GM23338 (cell line): Measurements from ENCODE around the gene SLBP. TPM values are rescaled to one million over a fixed set of nuclear protein-coding genes. Genes with fewer than 3 reads are reported as not detected.

ENCODE experiments used
- ATAC-seq: fragments of 200-7000 bp; cut with Tn5 transposase; 3 replicates; pipeline ENCODE4 v1.9.1; 2020
- DNase-seq: peaks from one replicate; pipeline ENCODE4 v3.0.0-alpha.2; 2015; ENCODE audit warnings: low spot score
- H2AFZ ChIP-seq: fragments of 200-600 bp; sonication (generic); 2 replicates; pipeline ENCODE4 v1.8.0; 2016; ENCODE audit warnings: antibody characterized with exemption, mild to moderate bottlenecking, moderate library complexity
- H3F3A ChIP-seq: fragments of 200-600 bp; sonication (generic); replicated peaks from 2 replicates; pipeline ENCODE4 v1.8.0; 2017; ENCODE audit warnings: antibody characterized with exemption, mixed run types, low read depth
- H3K27ac ChIP-seq: fragments of 200-600 bp; sonication (generic); 2 replicates; pipeline ENCODE4 v1.6.1; 2016; ENCODE audit warnings: low read depth
- H3K27me3 ChIP-seq: fragments of 200-600 bp; sonication (generic); 2 replicates; pipeline ENCODE4 v1.8.0; 2016; ENCODE audit warnings: mild to moderate bottlenecking, mixed run types, moderate library complexity; ENCODE audit not compliant: insufficient read depth
- H3K36me3 ChIP-seq: fragments of 200-600 bp; sonication (generic); 2 replicates; pipeline ENCODE4 v1.8.0; 2016; ENCODE audit warnings: mild to moderate bottlenecking; ENCODE audit not compliant: insufficient read depth
- H3K4me1 ChIP-seq: fragments of 200-600 bp; sonication (generic); 2 replicates; pipeline ENCODE4 v1.8.0; 2016; ENCODE audit warnings: mild to moderate bottlenecking, moderate library complexity; ENCODE audit not compliant: insufficient read depth
- H3K4me2 ChIP-seq: fragments of 200-600 bp; sonication (generic); 2 replicates; pipeline ENCODE4 v1.7.1; 2017; ENCODE audit warnings: mixed run types
- H3K4me3 ChIP-seq: fragments of 200-600 bp; sonication (generic); 2 replicates; pipeline ENCODE4 v1.6.1; 2016; ENCODE audit warnings: mixed run types
- H3K79me2 ChIP-seq: fragments of 200-600 bp; sonication (generic); replicated peaks from 2 replicates; pipeline ENCODE4 v1.8.0; 2017; ENCODE audit warnings: mild to moderate bottlenecking; ENCODE audit not compliant: insufficient read depth
- H3K9me2 ChIP-seq: fragments of 200-600 bp; sonication (generic); 2 replicates; pipeline ENCODE4 v1.8.0; 2017; ENCODE audit not compliant: insufficient read depth
- H4K20me1 ChIP-seq: fragments of 200-600 bp; sonication (generic); replicated peaks from 2 replicates; pipeline ENCODE4 v1.8.0; 2017; ENCODE audit warnings: mild to moderate bottlenecking; ENCODE audit not compliant: insufficient read depth
- H3K27ac Mint-ChIP-seq: 2 replicates; pipeline ENCODE4 v1.8.0; 2020; ENCODE audit warnings: inconsistent platforms, mild to moderate bottlenecking, moderate library complexity, mixed read lengths
- H3K27me3 Mint-ChIP-seq: 3 replicates; pipeline ENCODE4 v1.8.0; 2022; ENCODE audit warnings: low read depth, mild to moderate bottlenecking, moderate library complexity, mixed read lengths, inconsistent platforms; ENCODE audit not compliant: insufficient read depth, poor library complexity
- H3K36me3 Mint-ChIP-seq: 3 replicates; pipeline ENCODE4 v1.8.0; 2021; ENCODE audit warnings: low read depth, mild to moderate bottlenecking, inconsistent platforms, moderate library complexity, mixed read lengths
- H3K4me1 Mint-ChIP-seq: 3 replicates; pipeline ENCODE4 v1.8.0; 2020; ENCODE audit warnings: mild to moderate bottlenecking, inconsistent platforms, mixed read lengths
- H3K4me3 Mint-ChIP-seq: 3 replicates; pipeline ENCODE4 v1.8.0; 2021; ENCODE audit warnings: moderate library complexity, mild to moderate bottlenecking, inconsistent platforms, mixed read lengths
- H3K9me3 Mint-ChIP-seq: 3 replicates; pipeline ENCODE4 v1.8.0; 2020; ENCODE audit warnings: moderate library complexity, mild to moderate bottlenecking, inconsistent platforms, mixed read lengths
- CREB1 ChIP-seq: fragments of 250-450 bp; sonication (Bioruptor Pico); IDR thresholded peaks from 2 replicates; pipeline ENCODE4 v1.5.0; 2020; ENCODE audit warnings: low read depth, mild to moderate bottlenecking, moderate library complexity
- EZH2 ChIP-seq: fragments of 200-600 bp; sonication (generic); IDR thresholded peaks from one replicate; pipeline ENCODE4 v1.8.0; 2017; ENCODE audit warnings: antibody characterized with exemption, mild to moderate bottlenecking, low read depth; ENCODE audit not compliant: unreplicated experiment
- JUNB ChIP-seq: IDR thresholded peaks from one replicate; pipeline ENCODE4 v1.6.1; 2016; ENCODE audit warnings: antibody characterized with exemption; ENCODE audit not compliant: unreplicated experiment
- NANOG ChIP-seq: IDR thresholded peaks from 2 replicates; pipeline ENCODE4 v1.6.1; 2016; ENCODE audit warnings: antibody characterized with exemption, borderline replicate concordance
- POLR2AphosphoS5 ChIP-seq: IDR thresholded peaks from 2 replicates; pipeline ENCODE4 v1.6.1; 2016; ENCODE audit warnings: antibody characterized with exemption, low read depth
- REST ChIP-seq: IDR thresholded peaks from one replicate; pipeline ENCODE4 v1.6.1; 2018; ENCODE audit warnings: antibody characterized with exemption; ENCODE audit not compliant: unreplicated experiment
- STAT1 ChIP-seq: IDR thresholded peaks from one replicate; pipeline ENCODE4 v1.6.1; 2016; ENCODE audit warnings: antibody characterized with exemption; ENCODE audit not compliant: unreplicated experiment
- ZNF114 ChIP-seq: fragments of 250-450 bp; sonication (Bioruptor Pico); IDR thresholded peaks from 2 replicates; pipeline ENCODE4 v1.5.0; 2020; ENCODE audit warnings: mild to moderate bottlenecking, moderate library complexity
- ZNF331 ChIP-seq: fragments of 250-450 bp; sonication (Bioruptor Pico); IDR thresholded peaks from 2 replicates; pipeline ENCODE4 v1.5.0; 2020; ENCODE audit warnings: low read depth, mild to moderate bottlenecking, moderate library complexity
- polyA plus RNA-seq: library from polyadenylated mRNA; unstranded; fragments of >200 nt; fragmentation: Nextera tagmentation; extraction: Ambion mirVana; gene quantifications from 2 replicates; pipeline ENCODE4 v1.2.1, GENCODE V29; 2016
- total RNA-seq: library from RNA; depleted of rRNA; stranded (reverse); fragments of >200 nt; shearing (Covaris generic); gene quantifications from 2 replicates; pipeline ENCODE4 v1.2.3, GENCODE V29; 2014
- TF ChIP-seq, protein P1 (sequence below): fragments of 250-450 bp; sonication (Bioruptor Pico); IDR thresholded peaks from 2 replicates; pipeline ENCODE4 v1.5.0; 2020; ENCODE audit warnings: mild to moderate bottlenecking, moderate library complexity

SLBP gene
- total and polyA plus RNA-seq, 2 experiments from 2014 or later: 54.4 to 58.6 TPM

DNA sequence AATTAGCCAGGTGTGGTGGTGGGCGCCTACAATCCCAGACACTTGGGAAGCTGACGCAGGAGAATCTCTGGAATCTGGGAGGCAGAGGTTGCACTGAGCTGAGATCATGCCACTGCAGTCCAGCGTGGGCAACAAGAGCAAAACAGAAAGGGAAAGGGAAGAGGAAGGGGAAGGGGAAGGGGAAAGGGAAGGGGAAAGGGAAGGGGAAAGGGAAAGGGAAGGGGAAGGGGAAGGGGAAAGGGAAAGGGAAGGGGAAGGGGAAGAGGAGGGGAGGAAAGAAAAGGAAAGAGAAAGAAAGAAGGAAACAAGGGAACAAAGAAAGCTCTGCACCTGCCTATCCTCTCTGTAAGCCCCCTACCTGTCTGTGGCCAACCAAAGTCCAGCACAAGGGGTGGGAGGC is 63.2 kb downstream of the SLBP start:
- no peaks in the 10 kb centered on the region for H3K79me2 ChIP-seq
- H3K27ac ChIP-seq: no peak overlapping the region
- H3K9me2 ChIP-seq: no peaks in the 10 kb centered on the region
- Mint-ChIP-seq H3K36me3 (peaks cover 4% of the 10 kb centered on the region; the same call in 2 of the 3 replicates), H3K4me1 (peaks cover 8% of the 10 kb centered on the region), H3K27ac (no peak overlapping the region), H3K9me3 (peaks cover 4% of the 10 kb centered on the region; the same call in 1 of the 3 replicates), H3K27me3 (peaks cover 6% of the 10 kb centered on the region), H3K4me3 (no peak overlapping the region)
- no peak for ATAC-seq
- H3K4me2 ChIP-seq: no peak overlapping the region
- no peaks in the 10 kb centered on the region for H3K4me1 ChIP-seq
- H3K27me3 ChIP-seq: no peaks in the 10 kb centered on the region
- no peak overlapping the region for H2AFZ ChIP-seq
- no peaks in the 10 kb centered on the region for H3K36me3 ChIP-seq
- H4K20me1 ChIP-seq: no peaks in the 10 kb centered on the region
- DNase-seq: no peak
- TF ChIP-seq, protein P1, sequence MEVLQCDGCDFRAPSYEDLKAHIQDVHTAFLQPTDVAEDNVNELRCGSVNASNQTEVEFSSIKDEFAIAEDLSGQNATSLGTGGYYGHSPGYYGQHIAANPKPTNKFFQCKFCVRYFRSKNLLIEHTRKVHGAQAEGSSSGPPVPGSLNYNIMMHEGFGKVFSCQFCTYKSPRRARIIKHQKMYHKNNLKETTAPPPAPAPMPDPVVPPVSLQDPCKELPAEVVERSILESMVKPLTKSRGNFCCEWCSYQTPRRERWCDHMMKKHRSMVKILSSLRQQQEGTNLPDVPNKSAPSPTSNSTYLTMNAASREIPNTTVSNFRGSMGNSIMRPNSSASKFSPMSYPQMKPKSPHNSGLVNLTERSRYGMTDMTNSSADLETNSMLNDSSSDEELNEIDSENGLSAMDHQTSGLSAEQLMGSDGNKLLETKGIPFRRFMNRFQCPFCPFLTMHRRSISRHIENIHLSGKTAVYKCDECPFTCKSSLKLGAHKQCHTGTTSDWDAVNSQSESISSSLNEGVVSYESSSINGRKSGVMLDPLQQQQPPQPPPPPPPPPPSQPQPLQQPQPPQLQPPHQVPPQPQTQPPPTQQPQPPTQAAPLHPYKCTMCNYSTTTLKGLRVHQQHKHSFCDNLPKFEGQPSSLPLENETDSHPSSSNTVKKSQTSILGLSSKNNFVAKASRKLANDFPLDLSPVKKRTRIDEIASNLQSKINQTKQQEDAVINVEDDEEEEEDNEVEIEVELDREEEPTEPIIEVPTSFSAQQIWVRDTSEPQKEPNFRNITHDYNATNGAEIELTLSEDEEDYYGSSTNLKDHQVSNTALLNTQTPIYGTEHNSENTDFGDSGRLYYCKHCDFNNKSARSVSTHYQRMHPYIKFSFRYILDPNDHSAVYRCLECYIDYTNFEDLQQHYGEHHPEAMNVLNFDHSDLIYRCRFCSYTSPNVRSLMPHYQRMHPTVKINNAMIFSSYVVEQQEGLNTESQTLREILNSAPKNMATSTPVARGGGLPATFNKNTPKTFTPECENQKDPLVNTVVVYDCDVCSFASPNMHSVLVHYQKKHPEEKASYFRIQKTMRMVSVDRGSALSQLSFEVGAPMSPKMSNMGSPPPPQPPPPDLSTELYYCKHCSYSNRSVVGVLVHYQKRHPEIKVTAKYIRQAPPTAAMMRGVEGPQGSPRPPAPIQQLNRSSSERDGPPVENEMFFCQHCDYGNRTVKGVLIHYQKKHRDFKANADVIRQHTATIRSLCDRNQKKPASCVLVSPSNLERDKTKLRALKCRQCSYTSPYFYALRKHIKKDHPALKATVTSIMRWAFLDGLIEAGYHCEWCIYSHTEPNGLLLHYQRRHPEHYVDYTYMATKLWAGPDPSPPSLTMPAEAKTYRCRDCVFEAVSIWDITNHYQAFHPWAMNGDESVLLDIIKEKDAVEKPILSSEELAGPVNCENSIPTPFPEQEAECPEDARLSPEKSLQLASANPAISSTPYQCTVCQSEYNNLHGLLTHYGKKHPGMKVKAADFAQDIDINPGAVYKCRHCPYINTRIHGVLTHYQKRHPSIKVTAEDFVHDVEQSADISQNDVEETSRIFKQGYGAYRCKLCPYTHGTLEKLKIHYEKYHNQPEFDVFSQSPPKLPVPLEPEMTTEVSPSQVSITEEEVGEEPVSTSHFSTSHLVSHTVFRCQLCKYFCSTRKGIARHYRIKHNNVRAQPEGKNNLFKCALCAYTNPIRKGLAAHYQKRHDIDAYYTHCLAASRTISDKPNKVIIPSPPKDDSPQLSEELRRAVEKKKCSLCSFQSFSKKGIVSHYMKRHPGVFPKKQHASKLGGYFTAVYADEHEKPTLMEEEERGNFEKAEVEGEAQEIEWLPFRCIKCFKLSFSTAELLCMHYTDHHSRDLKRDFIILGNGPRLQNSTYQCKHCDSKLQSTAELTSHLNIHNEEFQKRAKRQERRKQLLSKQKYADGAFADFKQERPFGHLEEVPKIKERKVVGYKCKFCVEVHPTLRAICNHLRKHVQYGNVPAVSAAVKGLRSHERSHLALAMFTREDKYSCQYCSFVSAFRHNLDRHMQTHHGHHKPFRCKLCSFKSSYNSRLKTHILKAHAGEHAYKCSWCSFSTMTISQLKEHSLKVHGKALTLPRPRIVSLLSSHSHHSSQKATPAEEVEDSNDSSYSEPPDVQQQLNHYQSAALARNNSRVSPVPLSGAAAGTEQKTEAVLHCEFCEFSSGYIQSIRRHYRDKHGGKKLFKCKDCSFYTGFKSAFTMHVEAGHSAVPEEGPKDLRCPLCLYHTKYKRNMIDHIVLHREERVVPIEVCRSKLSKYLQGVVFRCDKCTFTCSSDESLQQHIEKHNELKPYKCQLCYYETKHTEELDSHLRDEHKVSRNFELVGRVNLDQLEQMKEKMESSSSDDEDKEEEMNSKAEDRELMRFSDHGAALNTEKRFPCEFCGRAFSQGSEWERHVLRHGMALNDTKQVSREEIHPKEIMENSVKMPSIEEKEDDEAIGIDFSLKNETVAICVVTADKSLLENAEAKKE (CRISPR knock-in tag): no peak
- TF ChIP-seq POLR2AphosphoS5: no peak
- TF ChIP-seq ZNF331 (CRISPR knock-in tag): no peak
- no peak for TF ChIP-seq STAT1
- TF ChIP-seq REST: no peak
- TF ChIP-seq EZH2: no peak
- TF ChIP-seq ZNF114 (CRISPR knock-in tag): no peak
- TF ChIP-seq CREB1 (CRISPR knock-in tag): no peak
- no peak for TF ChIP-seq NANOG
- no peak for TF ChIP-seq JUNB
- no peak overlapping the region for H3K4me3 ChIP-seq
- H3F3A ChIP-seq: no peaks in the 10 kb centered on the region
